Pons (tissue), 1 donor: ENCODE results near the gene NPL.

Experiments used
- DNase-seq: peaks from one replicate; pipeline ENCODE4 v3.0.0-alpha.2; 2016; ENCODE audit warnings: low spot score

The NPL gene

GRCh38 chr1:182867861-182868260 is 78.3 kb downstream of the NPL start:
- no peak for DNase-seq

- DNase-seq, result no peak
These were observed 79.7 kb downstream of the NPL start for GRCh38 chr1:182869241-182869666.

GRCh38 chr1:182872881-182873280 is 83.3 kb downstream of the NPL start:
- no peak for DNase-seq

GRCh38 chr1:182875889-182876288 is 86.3 kb downstream of the NPL start:
- no peak for DNase-seq

GRCh38 chr1:182877331-182877730 is 87.8 kb downstream of the NPL start:
- no peak for DNase-seq

GRCh38 chr1:182877842-182878241 is 88.3 kb downstream of the NPL start:
- DNase-seq, result no peak
